Naive thymus-derived CD8-positive, alpha-beta T cell (primary cell): ENCODE results near the gene EMILIN2. TPM values are rescaled to one million over a fixed set of nuclear protein-coding genes. Genes with fewer than 3 reads are reported as not detected.
A peak's percentile ranks its signal among the peaks of the same experiment; 100 is the strongest.
"Not testable (repeated sequence)": the region's sequence is repeated elsewhere in the genome, so short reads cannot be mapped to it uniquely, and the experiment has no call there.

Experiments used
- ATAC-seq, 2 donors: fragments of 150-1000 bp; cut with Tn5 transposase in 1 of 2; sonication (Bioruptor Pico), chemical (Tn5 transposase) in 1 of 2; 1 replicate in 1 of 2; 2 replicates in 1 of 2; pipeline ENCODE4 v1.10.0; 2021; ENCODE audit warnings: mild to moderate bottlenecking in 2 of 2, moderate library complexity in 2 of 2
- POLR2A ChIA-PET: fragments of 350-600 bp; sonication (Branson Sonifier 250); formaldehyde crosslinking; loops from one replicate; lab custom pipeline; 2021; ENCODE audit warnings: antibody characterized with exemption; lab: Charles Lee
- DNase-seq, 10 donors: peaks; one replicate each; pipeline versions ENCODE4 v3.0.0 to v3.0.0-alpha.2; 2020 to 2022
- H3K27ac Mint-ChIP-seq, 10 donors: one replicate each; pipeline ENCODE4 v1.8.0; 2020 to 2022; ENCODE audit warnings: mild to moderate bottlenecking in 10 of 10, mixed read lengths in 10 of 10, moderate library complexity in 4 of 10, inconsistent platforms in 1 of 10
- H3K27me3 Mint-ChIP-seq, 5 donors: one replicate each; pipeline ENCODE4 v1.8.0; 2021 to 2022; ENCODE audit warnings: mixed read lengths in 5 of 5
- H3K36me3 Mint-ChIP-seq, 3 donors: one replicate each; pipeline ENCODE4 v1.8.0; 2020 to 2022; ENCODE audit warnings: mixed read lengths in 3 of 3, mild to moderate bottlenecking in 2 of 3, inconsistent platforms in 1 of 3
- H3K4me1 Mint-ChIP-seq, 4 donors: one replicate each; pipeline ENCODE4 v1.8.0; 2021 to 2022; ENCODE audit warnings: mixed read lengths in 4 of 4
- H3K4me3 Mint-ChIP-seq, 10 donors: one replicate each; pipeline ENCODE4 v1.8.0; 2020 to 2022; ENCODE audit warnings: mild to moderate bottlenecking in 10 of 10, mixed read lengths in 10 of 10, moderate library complexity in 6 of 10, inconsistent platforms in 1 of 10
- H3K9me3 Mint-ChIP-seq, 9 donors: one replicate each; pipeline ENCODE4 v1.8.0; 2020 to 2022; ENCODE audit warnings: mixed read lengths in 9 of 9, mild to moderate bottlenecking in 3 of 9, inconsistent platforms in 1 of 9, moderate library complexity in 1 of 9
- polyA plus RNA-seq, 3 donors: library from polyadenylated mRNA; unstranded; fragments of 300-500 nt; fragmentation: Illumina TruSeq; gene quantifications; one replicate each; pipeline ENCODE4 v1.2.3, GENCODE V29; 2021
- total RNA-seq, 8 experiments: library from RNA in 2 of 8; stranded (reverse) in 2 of 8; gene quantifications; one replicate each; pipeline ENCODE4 v1.2.3 and lab custom pipeline; 2021 to 2026

EMILIN2 gene
- total and polyA plus RNA-seq, 5 experiments from 2014 or later: 1.1 to 5.1 (median 2.5) TPM

GRCh38 chr18:2847317-2848246 lies 776 bp downstream of the EMILIN2 start:
- Mint-ChIP-seq H3K4me3 (peak overlapping the region; percentile 69 to 88 (median 86)), H3K9me3 (peaks cover 0 to 2% (median 0%) of the 10 kb centered on the region in 9 donors), H3K4me1 (peaks cover 9 to 27% (median 23%) of the 10 kb centered on the region in 4 donors), H3K27me3 (peaks cover 30 to 52% (median 40%) of the 10 kb centered on the region in 5 donors), H3K36me3 (peaks cover 0 to 7% (median 0%) of the 10 kb centered on the region in 3 donors), H3K27ac (peak overlapping the region in 1 of 10 donors; percentile 29)
- POLR2A ChIA-PET: interaction anchor here (0.5 to 0.7 kb wide), 5 partner anchors 28 to 112 kb away, joined by 3 to 5 read pairs (median 3); no protein-coding TSS in a partner anchor
- DNase-seq (peak in 4 of 10 donors; percentile 10 to 26 (median 22)), ATAC-seq (peak; percentile 61 to 64)

DNA sequence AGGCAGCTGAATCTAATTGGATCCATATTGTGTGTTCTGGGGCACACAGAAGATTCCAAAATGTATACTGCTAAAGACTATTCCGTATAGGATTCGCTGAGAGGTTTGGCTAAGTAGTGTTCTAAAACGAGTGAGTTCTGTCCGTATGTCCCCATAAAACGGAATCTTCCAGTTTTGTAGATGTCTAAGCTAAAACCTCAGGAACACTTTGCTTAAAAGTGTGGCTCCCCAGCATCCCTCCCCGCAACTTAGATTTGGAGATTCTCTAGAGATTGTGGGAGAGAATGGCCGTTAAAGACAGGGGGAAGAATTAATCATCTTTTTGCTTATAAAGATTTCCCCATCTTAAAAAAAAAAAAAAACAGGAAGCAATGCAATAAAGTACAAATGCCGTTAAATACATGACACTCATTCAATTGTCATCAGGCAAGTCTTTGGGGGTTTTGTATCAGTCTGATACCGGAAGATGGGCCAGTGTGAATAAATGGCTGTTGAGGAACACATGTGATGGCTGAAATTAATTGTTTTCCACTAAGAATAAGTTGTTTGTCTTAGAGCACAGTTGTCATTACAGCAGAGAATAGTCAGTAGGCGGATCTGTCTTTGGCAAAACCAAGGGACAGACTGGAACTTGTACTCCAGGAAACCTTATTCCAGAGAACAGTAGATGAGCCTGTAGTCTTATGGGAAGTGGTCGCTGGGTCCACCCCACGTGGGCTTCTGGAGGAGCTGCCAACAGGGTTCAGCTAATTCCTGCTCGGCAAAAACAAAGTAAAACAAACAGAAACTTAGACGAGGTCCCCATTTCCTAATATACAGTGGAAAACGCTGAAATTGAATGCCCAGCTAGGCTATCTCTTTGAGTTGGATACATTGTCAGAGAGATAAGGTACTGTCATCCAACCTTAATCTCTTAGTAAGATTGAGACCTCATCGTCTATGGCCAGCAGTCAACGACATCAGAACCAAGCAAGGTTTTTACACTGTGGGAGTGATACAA lies 1.7 kb downstream of the EMILIN2 start:
- Mint-ChIP-seq H3K27me3 (peaks cover 30 to 54% (median 42%) of the 10 kb centered on the region in 5 donors), H3K4me1 (peaks cover 9 to 27% (median 22%) of the 10 kb centered on the region in 4 donors), H3K4me3 (peak overlapping the region; percentile 69 to 88 (median 84)), H3K36me3 (peaks cover 0 to 7% (median 0%) of the 10 kb centered on the region in 3 donors), H3K9me3 (peaks cover 0 to 2% (median 0%) of the 10 kb centered on the region in 9 donors), H3K27ac (peak overlapping the region in 1 of 10 donors; percentile 29)
- POLR2A ChIA-PET: interaction anchor here (0.6 to 0.7 kb wide), 3 partner anchors 27 to 111 kb away, joined by 3 to 5 read pairs (median 3); no protein-coding TSS in a partner anchor
- ATAC-seq (no peak), DNase-seq (no peak)

DNA sequence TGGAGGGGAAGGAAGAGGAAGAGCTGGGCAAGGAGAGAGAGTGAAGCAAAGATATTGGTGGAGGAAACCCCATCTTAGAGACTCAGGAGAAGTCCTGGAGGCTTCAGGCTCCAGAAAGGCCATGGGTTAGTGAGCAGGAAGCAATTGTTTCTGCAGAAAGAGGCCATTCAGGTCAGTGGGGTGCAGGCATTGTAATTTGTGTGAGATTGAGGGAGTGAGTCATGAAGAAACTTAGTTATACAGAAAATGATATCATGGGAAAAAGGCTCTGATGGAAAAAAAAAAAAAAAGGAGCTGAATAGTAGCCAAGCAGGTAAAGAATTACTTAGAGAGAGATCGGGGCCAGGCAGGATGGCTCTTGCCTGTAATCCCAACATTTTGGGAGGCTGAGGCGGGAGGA lies 4.0 kb downstream of the EMILIN2 start:
- Mint-ChIP-seq H3K4me3 (no peak overlapping the region), H3K36me3 (peaks cover 0 to 7% (median 0%) of the 10 kb centered on the region in 3 donors), H3K4me1 (peaks cover 9 to 27% (median 21%) of the 10 kb centered on the region in 4 donors), H3K27me3 (peaks cover 30 to 55% (median 44%) of the 10 kb centered on the region in 5 donors), H3K27ac (no peak overlapping the region), H3K9me3 (peaks cover 0 to 2% (median 0%) of the 10 kb centered on the region in 9 donors)
- no peak for ATAC-seq
- POLR2A ChIA-PET: no interaction called here
- no peak for DNase-seq

GRCh38 chr18:2851771-2852170 lies 5.0 kb downstream of the EMILIN2 start:
- ATAC-seq (no peak), DNase-seq (no peak)
- no peak overlapping the region for H3K4me3 Mint-ChIP-seq
- peaks cover 28 to 45% (median 42%) of the 10 kb centered on the region in 5 donors for H3K27me3 Mint-ChIP-seq
- H3K27ac Mint-ChIP-seq: no peak overlapping the region
- POLR2A ChIA-PET: no interaction called here
- peaks cover 0 to 7% (median 0%) of the 10 kb centered on the region in 3 donors for H3K36me3 Mint-ChIP-seq
- H3K4me1 Mint-ChIP-seq: peaks cover 5 to 23% (median 17%) of the 10 kb centered on the region in 4 donors
- peaks cover 0 to 2% (median 0%) of the 10 kb centered on the region in 9 donors for H3K9me3 Mint-ChIP-seq

- POLR2A ChIA-PET, ATAC-seq, DNase-seq, H3K4me3 Mint-ChIP-seq, H3K9me3 Mint-ChIP-seq, H3K27ac Mint-ChIP-seq, H3K36me3 Mint-ChIP-seq: not testable (repeated sequence)
- Mint-ChIP-seq H3K27me3 (peaks cover 27 to 44% (median 42%) of the 10 kb centered on the region in 5 donors), H3K4me1 (peaks cover 4 to 20% (median 17%) of the 10 kb centered on the region in 4 donors)
Measured at GRCh38 chr18:2852460-2852859, 5.7 kb downstream of the EMILIN2 start.

DNA sequence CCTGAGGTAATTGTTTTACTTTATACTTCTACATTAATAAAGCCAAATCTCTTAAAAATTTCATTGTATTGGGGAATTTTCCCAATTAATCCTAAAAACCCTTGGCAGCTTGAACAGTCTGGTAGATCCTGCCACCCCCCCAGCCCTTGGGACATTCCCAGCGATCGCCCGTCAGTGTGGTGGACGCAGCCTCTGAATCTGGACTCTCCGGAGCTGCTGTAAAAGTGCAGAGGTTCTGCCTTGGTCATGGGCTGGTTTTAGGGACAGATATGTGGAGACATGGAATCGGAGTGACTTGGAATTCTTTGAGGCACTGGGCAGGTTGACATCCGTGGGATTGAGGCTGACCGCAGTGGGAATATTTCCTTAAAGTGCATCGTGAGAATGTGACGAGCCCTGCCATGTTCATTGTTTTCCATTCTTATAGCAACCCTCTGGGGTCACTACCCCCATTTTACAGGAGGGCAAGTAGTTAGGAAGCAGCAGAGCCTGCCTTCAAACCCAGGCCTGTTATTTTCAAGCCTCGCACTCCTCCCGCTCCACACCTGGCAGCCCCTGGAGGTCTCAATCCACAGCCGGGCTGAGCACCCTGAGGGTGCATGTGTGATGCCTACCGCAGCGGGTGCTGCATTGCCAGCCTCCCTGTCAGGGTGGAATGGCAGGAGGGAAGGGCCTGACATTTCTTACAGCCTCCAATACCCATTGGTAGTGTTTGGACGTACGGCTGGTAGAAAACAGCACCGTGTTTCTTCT lies 6.5 kb downstream of the EMILIN2 start:
- H3K27ac Mint-ChIP-seq: no peak overlapping the region

GRCh38 chr18:2853926-2854664 lies 7.3 kb downstream of the EMILIN2 start:
- Mint-ChIP-seq H3K4me1 (peaks cover 1 to 6% (median 4%) of the 10 kb centered on the region in 4 donors), H3K27me3 (peaks cover 16 to 30% (median 28%) of the 10 kb centered on the region in 5 donors), H3K4me3 (no peak overlapping the region), H3K9me3 (no peaks in the 10 kb centered on the region), H3K36me3 (peaks cover 0 to under 1% (median 0%) of the 10 kb centered on the region in 3 donors), H3K27ac (no peak overlapping the region)
- ATAC-seq (no peak), DNase-seq (no peak)
- POLR2A ChIA-PET: no interaction called here

More for the DNA sequence above, 6.5 kb downstream of the EMILIN2 start:
- H3K4me3 Mint-ChIP-seq: no peak overlapping the region
- POLR2A ChIA-PET: no interaction called here
- H3K9me3 Mint-ChIP-seq: peaks cover 0 to 2% (median 0%) of the 10 kb centered on the region in 9 donors
- DNase-seq (no peak), ATAC-seq (no peak)
- peaks cover 21 to 37% (median 35%) of the 10 kb centered on the region in 5 donors for H3K27me3 Mint-ChIP-seq
- peaks cover 3 to 12% (median 10%) of the 10 kb centered on the region in 4 donors for H3K4me1 Mint-ChIP-seq
- peaks cover 0 to 7% (median 0%) of the 10 kb centered on the region in 3 donors for H3K36me3 Mint-ChIP-seq

DNA sequence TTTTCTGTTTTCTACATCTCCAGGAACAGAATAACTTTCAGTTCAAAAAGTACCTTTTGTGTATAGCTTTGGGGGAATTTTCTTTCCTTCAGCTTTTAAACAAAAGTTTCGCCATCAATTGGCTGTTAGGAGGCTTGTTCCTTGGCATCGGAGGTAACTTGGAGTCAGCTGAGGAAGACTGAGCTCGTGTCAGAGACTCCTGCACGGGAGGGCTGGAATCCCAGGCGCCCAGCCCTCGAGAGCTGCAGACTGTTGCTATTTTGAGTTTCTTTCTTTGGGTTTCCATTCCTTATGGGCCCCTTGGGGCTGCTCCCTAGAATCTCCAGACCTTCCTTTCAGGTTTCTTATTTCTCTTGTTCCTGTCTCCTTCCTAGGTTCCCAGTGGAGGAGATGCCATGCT lies 8.1 kb downstream of the EMILIN2 start:
- DNase-seq (no peak), ATAC-seq (no peak)
- H3K4me3 Mint-ChIP-seq: no peak overlapping the region
- H3K27ac Mint-ChIP-seq: peak overlapping the region in 1 of 10 donors; percentile 35
- H3K36me3 Mint-ChIP-seq: peaks cover 0 to 2% (median 0%) of the 10 kb centered on the region in 3 donors
- POLR2A ChIA-PET: no interaction called here
- H3K9me3 Mint-ChIP-seq: peaks cover 0 to 6% (median 0%) of the 10 kb centered on the region in 9 donors
- H3K27me3 Mint-ChIP-seq: peaks cover 12 to 25% (median 21%) of the 10 kb centered on the region in 5 donors
- peaks cover 0 to 6% (median 3%) of the 10 kb centered on the region in 4 donors for H3K4me1 Mint-ChIP-seq

GRCh38 chr18:2855560-2856350 lies 8.9 kb downstream of the EMILIN2 start:
- DNase-seq (no peak), ATAC-seq (no peak)
- Mint-ChIP-seq H3K27me3 (peaks cover 9 to 17% (median 16%) of the 10 kb centered on the region in 5 donors), H3K4me1 (peaks cover 0 to 6% (median 3%) of the 10 kb centered on the region in 4 donors), H3K9me3 (peaks cover 0 to 10% (median 0%) of the 10 kb centered on the region in 9 donors), H3K27ac (no peak overlapping the region), H3K4me3 (no peak overlapping the region), H3K36me3 (peaks cover 0 to 3% (median 0%) of the 10 kb centered on the region in 3 donors)
- POLR2A ChIA-PET: no interaction called here

DNA sequence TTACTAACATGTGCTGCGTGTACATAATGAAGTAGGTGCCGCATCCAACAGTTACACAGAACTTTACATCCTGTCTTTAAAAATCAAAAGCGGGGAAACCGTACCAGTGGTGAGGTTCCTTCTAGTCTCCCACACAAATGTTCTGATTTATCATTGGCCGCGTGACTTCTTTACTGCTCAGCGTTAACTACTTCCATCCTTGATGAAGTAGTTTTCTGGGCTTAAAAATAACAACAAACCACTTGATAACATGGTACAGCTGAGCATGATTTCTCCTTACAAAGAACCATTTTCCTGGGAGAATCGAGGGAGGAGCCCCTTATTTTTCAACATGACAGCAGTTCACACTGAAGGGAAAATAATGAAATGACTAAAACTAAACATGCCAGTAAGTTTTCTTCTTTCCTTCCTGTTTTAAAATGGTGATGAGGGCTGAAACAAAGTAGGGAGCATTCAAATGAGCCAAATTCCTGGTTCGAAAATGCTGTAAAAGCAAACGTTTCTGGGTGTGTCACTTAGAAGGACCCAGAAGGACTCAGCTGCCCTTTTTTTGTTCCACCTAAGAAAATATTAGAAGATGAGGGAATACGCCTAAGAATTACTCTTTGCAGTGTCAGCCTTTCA lies 9.9 kb downstream of the EMILIN2 start:
- H3K4me1 Mint-ChIP-seq: peaks cover 0 to 6% (median 3%) of the 10 kb centered on the region in 4 donors
- peaks cover 0 to 3% (median 0%) of the 10 kb centered on the region in 3 donors for H3K36me3 Mint-ChIP-seq
- DNase-seq: no peak
- peak in 1 of 2 donors; percentile 57 for ATAC-seq
- H3K4me3 Mint-ChIP-seq: peak overlapping the region in 1 of 10 donors; percentile 7
- H3K27ac Mint-ChIP-seq: no peak overlapping the region
- H3K9me3 Mint-ChIP-seq: peaks cover 0 to 10% (median 0%) of the 10 kb centered on the region in 9 donors
- peaks cover 4 to 11% (median 7%) of the 10 kb centered on the region in 5 donors for H3K27me3 Mint-ChIP-seq
- POLR2A ChIA-PET: no interaction called here
